GM21381 (cell line): Measurements from ENCODE around the gene PRPF31.
"Not testable (repeated sequence)": the region's sequence is repeated elsewhere in the genome, so short reads cannot be mapped to it uniquely, and the experiment has no call there.

Experiments used
- ATAC-seq: cut with Tn5 transposase; IDR thresholded peaks from one replicate; pipeline ENCODE4 v1.9.1; 2021; ENCODE audit warnings: mild to moderate bottlenecking, moderate library complexity; ENCODE audit not compliant: unreplicated experiment

Gene PRPF31, protein sequence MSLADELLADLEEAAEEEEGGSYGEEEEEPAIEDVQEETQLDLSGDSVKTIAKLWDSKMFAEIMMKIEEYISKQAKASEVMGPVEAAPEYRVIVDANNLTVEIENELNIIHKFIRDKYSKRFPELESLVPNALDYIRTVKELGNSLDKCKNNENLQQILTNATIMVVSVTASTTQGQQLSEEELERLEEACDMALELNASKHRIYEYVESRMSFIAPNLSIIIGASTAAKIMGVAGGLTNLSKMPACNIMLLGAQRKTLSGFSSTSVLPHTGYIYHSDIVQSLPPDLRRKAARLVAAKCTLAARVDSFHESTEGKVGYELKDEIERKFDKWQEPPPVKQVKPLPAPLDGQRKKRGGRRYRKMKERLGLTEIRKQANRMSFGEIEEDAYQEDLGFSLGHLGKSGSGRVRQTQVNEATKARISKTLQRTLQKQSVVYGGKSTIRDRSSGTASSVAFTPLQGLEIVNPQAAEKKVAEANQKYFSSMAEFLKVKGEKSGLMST

DNA sequence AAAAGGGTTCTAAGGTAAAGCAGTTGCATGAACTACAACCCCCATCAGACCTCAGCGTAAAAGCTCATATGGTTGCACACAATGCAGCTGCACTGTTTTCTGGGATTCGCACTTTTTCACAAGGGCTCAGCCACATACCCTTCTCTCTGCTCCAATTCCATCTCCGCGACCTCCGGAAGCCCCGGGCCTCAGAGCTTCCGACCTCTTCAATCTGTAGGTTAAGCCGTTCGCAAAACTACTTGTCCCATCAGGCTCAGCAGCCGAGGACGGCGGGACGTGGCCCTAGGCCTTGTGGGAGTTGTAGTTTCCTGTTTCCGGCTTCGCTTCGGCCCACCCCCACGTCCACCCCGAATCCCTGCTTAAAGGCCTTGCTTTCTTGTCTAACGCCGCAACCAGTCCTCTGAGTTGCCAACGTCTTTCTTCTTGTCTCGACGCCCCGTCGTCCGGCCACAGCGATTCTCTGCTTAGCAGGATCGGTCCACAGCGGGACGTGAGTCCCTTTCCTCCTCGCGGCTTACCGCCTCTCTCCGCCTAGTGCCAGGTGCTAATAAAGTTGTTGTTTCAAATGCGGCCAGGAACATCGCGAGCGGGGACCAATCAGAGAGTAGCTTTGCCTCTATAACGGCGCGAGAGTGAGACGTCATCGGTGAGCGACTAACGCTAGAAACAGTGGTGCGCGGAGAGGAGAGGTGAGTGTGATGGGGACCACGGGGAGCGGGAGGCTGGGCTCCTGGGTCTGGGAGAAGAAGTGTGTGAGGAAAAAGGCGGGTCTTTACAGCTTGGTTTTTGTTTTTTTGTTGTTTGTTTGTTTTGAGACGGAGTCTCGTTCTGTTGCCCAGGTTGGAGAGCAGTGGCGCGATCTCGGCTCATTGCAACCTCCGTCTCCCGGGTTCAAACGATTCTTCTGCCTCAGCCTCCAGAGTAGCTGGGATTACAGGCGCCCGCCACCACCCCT lies at the start of gene PRPF31, which contains the start of gene TFPT:
Gene PRPF31 (plus strand): TSS at position 646 of the 955 bp plus-strand sequence. CDS start 2,525 bp downstream, outside the sequence.
Gene TFPT (minus strand): TSS at position 549 of the 955 bp plus-strand sequence. CDS start 388 bp downstream, at position 161.
- peak; percentile 78 for ATAC-seq

DNA sequence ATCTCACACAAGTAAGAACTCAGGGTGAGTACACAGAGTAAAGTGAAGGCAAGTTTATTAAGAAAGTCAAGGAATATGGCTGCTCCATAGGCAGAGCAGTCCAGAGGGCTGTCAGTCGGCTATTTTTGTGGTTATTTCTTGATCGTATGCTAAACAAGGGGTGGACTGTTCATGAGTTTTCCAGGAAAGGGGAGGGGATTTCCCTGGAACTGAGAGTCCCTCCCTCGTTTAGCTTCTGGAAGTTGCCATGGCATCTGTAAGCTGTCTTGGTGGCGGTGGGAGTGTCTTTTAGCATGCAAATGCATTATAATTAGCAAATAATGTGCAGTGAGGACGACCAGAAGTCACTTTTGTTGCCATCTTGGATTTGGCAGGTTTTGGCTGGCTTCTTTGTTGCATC lies 46.1 kb upstream of the PRPF31 start:
- ATAC-seq = no peak

DNA sequence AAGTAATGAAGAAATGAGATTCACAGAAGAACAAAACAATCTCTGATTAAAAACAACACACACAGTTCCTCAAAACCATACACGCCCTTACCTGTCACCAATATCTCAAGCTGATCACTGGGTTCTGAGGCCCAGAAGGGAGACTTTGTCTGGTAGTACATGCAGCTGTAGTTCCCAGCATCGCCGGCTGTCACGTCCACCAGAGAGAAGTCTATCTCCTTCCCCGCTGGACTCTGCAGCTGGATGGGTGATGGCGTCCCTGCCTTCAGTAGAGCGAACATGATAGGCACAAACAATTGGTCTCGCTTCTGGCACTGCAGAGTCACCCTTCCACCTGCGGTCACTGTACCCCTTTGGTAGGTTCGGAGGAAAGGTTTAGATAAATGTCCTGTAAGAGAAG lies 41.7 kb upstream of the PRPF31 start:
- ATAC-seq = no peak

DNA sequence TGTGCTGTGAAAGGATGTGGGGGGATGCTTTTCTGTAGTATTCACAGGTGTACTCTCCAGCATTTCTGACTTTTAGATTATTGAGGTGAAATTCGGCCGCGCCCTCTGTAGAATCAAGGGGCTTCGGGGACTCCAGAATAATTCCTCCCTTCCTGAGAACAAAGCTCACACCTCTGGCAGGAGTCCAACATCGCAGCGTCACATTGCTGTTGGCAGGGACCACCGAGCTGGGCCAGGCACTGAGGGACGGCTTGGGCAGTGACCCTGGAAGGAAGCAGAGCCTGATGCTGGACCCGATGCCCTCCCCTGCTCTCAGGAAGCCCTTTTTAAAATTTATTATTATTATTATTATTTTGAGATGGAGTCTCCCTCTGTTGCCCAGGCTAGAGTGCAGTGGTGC lies 40.7 kb upstream of the PRPF31 start:
- ATAC-seq = no peak

DNA sequence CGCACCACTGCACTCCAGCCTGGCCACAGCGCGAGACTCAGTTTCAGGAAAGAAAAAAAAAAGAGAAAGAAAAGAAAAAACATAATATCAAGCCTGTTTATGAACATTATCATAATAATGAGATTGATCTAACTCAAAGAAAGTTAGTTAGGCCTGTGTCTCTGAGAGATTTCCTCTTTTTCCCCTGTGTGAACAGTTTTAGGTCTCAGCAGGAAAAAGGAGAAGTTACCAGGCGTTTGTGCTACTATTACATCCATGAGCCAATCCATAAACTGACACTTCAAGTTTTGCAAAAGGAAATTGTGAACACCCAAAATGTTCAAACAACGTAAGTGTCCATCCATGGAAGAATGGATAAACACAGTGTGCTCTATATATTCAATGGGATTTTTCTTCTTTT lies 38.2 kb upstream of the PRPF31 start:
- ATAC-seq = no peak

DNA sequence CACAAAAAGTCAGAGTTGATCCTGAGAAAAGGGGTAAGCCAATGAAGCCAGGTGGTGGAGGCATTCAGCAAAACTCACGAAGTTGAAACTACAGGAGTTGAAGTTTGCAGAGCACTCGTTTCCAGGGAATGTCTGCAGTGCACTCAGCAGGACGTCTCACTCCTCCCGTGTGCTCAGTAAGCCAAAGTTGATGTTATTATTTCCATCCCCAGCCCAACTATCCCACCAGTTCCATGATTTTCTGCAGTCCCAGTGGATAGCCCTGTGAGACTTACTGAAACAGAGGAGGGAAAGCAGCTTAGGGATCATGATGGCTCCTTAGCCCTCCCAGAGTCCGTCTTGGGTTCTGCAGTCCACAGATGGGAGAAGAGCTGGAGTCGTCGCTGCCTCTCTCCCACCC lies 34.5 kb upstream of the PRPF31 start, which contains the start of gene TARM1:
Gene TARM1 (minus strand): TSS at position 334 of the 400 bp plus-strand sequence. CDS start 25 bp downstream, at position 309.
- ATAC-seq = no peak

DNA sequence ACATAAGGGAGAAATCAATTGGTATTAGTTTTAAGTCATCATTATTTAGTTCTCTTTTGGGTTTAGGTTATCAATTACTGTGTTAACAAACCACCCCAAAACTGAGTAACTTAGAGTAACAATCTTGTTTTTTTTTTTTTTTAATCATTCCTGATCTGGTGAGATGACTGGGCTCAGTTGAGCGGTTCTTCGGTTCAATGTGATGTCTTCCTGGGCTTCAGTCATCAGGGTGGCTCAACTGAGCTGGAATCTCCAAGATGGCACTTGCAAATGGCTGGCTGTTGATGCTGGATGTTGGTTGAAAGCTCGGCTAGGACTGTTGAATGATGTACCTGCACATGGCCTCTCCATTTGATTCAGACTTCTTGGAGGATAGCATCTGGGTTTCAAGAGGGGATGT lies 31.1 kb upstream of the PRPF31 start:
- ATAC-seq = no peak

DNA sequence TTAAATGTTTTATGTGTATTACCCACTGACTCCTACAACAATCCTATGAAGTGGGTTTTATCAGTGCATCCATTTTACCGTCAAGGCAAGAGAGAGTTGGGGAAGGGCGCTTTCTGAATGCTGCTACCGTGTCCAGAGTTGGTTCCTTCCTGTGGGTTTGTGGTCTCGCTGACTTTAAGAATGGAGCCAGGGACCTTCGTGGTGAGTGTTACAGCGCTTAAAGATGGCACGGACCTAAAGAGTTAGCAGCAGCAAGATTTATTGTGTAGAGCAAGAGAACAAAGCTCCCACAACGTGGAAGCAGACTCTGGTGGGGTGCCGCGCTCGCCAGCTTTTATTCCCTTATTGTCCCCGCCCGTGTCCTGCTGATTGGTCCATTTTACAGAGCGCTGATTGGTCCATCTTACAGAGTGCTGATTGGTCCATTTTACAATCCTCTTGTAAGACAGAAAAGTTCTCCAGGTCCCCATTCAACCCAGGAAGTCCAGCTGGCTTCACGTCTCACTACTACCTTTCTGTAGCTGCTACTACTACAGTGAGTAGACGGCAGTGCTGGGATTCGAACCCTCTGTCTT lies 21.0 kb upstream of the PRPF31 start:
- ATAC-seq = no peak

DNA sequence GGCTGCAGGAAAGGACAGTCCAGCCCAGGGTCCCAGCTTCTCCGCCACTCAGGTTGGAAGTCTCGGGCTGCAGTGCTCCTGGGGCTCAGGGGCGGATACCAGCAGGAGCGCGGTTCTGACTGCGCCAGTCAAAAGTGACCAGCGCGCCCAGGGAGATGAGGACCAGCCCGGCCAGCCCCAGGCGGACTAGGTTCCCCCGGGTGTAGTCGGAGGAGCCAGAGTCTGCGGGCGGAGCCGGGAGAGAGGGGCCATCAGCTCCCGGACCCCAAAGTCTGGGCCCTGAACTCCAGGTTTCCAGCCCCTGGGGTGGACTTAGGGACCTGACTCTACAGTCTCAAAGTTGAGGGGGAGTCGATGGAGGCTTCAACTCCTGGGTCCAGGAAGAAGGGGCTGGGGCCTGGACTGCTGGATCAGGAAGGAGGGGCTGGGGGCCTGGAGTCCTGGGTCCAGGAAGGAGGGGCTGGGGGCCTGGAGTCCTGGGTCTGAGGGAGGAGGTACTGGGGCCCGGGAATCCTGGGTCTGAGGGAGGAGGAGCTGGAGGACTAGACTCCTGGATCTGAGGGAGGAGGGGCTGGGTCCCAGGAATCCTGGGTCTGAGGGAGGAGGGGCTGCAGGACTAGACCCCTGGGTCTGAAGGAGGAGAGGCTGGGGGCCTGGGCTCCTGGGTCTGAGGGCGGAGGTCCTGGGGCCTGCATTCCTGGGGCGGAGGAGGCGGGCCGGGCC lies 20.3 kb upstream of the PRPF31 start:
- ATAC-seq = no peak

DNA sequence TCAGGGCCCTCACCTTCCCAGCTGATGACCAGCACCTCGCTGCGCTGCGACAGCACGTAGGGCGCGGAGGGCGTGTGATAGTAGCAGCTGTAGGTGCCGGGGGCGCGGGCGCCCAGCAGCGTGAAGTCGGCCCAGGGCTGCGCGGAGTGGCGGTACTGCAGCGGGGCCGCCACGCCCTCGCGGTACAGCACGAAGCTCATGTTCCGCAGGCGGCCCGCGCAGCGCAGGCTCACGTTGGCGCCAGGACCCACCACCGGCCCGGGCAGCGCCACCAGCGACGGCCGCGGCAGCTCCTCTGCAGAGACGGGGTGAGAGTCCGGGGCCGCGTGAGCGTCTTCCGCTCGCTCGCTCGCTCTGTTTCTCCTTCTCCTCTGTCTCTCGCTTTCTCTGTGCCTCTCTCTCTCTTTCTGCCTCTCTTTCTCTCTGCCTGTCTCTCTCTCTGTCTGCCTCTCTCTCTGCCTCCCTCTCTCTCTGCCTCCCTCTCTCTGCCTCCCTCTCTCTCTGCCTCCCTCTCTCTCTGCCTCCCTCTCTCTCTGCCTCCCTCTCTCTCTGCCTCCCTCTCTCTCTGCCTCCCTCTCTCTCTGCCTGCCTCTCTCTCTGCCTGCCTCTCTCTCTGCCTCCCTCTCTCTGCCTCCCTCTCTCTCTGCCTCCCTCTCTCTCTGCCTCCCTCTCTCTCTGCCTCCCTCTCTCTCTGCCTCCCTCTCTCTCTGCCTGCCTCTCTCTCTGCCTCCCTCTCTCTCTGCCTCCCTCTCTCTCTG lies 19.5 kb upstream of the PRPF31 start:
- ATAC-seq = not testable (repeated sequence)

DNA sequence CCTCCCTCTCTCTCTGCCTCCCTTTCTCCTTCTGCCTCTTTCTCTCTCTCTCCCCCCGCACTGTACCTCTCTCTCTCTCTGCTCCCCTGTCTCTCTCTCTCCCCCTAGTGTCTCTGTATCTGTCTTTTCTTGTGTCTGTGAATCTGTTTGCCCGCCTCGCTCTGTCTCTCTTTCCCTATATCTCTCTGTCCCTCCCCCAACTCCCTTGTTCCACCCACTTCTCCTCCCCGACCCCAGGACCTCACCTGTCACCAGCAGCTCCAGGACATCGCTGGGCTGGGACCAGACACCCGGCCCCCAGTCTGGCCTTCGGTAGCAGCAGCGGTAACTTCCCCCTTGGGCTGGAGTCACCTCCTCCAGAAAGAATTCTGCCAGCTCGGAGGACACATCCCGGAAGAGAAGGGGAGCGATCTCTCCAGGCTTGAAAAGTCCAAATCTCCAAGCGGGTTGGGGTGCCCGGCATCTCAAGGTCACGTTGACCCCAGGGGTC lies 18.9 kb upstream of the PRPF31 start:
- ATAC-seq = no peak

DNA sequence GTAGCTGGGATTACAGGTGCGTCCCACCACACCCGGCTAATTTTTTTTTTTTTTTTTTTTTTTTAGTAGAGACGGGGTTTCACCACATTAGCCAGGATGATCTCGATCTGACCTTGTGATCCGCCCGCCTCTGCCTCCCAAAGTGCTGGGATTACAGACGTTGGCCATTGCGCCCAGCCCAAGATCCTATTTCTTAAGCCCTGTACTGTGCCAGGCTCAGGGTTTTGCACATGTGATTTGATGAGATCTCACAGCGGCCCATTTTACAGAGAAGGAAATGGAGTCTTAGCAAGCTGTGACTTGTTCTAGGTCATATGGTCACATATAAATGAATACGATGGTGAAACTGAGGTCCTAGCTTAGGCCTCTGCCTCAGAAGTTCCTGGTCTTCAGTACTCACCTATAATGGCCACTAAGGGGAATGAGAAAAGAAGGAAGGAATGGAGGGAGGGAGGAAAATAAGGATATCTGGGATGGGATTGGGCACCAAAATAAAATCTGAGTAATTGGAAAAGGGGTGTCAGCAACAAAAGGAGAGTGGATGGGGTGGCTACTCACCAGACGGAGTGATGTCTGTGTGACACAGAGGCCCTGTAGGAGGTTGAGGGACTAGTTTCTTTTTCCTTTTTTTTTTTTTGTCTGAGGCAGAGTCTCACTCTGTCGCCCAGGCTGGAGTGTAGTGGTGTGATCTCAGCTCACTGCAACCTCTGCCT lies 16.2 kb upstream of the PRPF31 start:
- ATAC-seq = no peak

DNA sequence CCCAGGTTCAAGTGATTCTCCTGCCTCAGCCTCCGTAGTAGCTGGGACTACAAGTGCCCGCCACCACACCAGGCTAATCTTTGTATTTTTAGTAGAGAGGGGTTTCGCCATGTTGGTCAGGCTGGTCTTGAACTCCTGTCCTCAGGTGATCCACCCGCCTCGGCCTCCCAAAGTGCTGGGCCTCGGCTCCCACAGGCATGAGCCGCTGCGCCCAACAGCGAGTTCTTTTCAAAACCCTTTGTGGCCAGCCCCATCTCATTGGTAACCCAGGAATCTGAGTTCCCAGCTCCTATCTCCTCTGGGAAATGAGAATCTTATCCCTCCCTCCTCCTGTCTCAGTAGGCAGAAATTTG lies 15.7 kb upstream of the PRPF31 start:
- ATAC-seq = not testable (repeated sequence)

DNA sequence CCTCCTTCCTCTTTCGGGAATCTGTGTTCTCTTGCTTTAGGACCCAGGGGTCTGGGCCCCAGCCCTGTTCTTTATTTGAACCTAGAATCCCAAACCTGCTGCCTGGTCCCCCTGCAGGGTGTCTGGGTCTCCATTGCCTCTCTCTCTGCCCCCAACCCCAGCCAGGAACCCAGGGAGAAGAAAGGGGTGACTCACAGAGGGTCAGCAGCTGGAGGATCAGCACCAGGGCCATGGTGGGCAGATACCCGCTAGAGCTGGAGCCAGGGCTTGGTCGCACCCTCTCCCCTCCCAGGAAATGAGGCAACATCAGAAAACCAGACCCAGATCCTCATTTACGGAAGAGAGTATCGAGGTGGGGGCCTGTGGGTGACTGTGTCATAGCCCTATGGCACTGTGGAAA lies 15.0 kb upstream of the PRPF31 start, which contains the start of gene OSCAR:
Gene OSCAR (minus strand): TSS at position 243 of the 400 bp plus-strand sequence. CDS start 11 bp downstream, at position 232.
- ATAC-seq = no peak

DNA sequence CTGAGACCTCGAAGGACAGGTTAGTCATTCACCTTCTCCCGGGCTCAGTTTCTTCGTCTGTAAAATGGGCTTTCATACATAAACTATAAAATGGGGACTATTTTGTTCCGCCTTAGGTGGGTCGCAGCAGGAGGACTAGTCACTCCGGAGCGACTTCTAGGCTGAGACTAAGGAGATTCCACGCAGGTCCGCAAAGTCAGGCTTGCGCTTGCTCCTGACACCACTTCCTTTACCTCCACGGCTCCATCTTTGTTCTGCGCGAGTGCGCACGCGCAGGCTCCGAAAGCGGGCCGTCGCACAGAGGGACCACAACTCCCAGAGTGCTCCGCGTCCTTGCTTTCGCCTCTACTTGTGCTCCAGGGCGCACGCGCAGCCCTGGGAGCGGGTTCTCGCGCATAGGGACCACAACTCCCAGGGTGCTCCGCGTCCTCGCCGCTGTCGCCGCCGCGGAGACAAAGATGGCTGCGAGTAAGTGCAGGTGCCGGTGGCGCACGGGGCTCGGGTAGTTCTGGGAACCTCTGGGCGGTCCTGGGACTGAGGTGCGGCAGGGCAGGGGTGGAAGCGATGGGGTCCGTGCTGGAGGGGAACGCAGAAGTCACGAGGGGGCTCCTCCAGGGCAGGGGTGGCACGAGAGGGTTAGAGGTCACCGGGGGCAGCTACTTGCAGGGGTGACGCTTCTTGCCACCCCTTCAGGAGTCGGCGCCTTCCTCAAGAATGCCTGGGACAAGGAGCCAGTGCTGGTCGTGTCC lies 13.0 kb upstream of the PRPF31 start, which contains the start of gene NDUFA3:
Gene NDUFA3 (plus strand): TSS at position 435 of the 749 bp plus-strand sequence. CDS start 24 bp downstream, at position 459.
- ATAC-seq = peak; percentile 91

DNA sequence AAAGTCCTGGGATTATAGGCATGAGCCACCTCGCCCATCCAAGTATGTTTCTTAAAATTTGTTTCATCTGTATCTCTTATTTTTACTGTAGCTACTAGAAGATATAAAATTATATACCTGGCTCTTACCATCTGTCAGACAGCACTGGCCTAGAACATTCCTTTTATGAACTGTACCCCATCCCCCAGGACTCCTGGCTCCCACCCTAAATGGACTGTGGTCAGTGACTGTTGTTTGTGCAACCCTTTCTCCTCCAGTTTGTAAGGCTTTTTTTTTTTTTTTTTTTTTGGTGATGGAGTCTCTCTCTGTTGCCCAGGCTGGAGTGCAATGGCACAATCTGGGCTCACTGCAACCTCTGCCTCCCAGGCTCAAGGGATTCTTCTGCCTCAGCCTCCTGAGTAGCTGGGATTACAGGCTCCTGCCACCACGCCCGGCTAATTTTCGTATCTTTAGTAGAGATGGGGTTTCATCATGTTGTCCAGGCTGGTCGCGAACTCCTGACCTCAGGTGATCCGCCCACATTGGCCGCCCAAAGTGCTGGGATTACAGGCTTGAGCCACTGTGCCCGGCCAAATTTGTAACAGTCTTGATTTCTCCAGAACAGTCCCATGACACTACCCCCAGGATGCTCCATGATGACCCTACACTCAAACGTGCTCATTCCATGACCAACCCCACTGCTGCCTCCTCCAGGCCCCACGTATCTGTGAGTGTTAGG lies 10.4 kb upstream of the PRPF31 start:
- no peak for ATAC-seq

DNA sequence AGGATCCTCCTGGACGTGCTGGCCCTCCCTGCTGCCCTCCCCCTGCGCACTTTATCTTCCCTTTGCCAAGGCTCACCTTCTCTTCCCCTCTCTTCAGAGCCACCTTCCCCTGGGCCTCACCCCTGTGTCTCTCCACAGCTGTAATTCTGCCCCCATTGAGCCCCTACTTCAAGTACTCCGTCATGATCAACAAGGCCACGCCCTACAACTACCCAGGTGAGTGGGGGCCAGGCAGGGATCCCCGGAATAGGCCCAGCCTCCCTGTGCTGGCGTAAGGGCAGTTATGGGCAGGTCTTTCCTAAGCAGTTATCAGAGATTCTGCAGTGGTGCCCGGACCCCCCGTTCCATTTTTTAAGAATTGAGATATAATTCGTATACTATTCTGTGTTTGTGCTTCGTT lies 9.8 kb upstream of the PRPF31 start:
- no peak for ATAC-seq
